Vagina (tissue), 2 donors: ENCODE data around the gene CCDC85C.

Experiments
- CTCF ChIP-seq, 3 experiments: fragments of 450-650 bp in 2 of 3; fragments of 200-600 bp in 1 of 3; sonication (generic) in 1 of 3; IDR thresholded peaks; one replicate each; pipeline ENCODE4 v1.5.1; 2017 to 2019; ENCODE audit warnings: antibody characterized with exemption in 3 of 3, mild to moderate bottlenecking in 2 of 3, moderate library complexity in 2 of 3
- POLR2A ChIP-seq, 2 donors: fragments of 450-650 bp; IDR thresholded peaks; one replicate each; pipeline ENCODE4 v1.6.1; 2017; ENCODE audit warnings: antibody characterized with exemption in 2 of 2, mild to moderate bottlenecking in 2 of 2, moderate library complexity in 2 of 2

- TF ChIP-seq POLR2A (IDR thresholded peaks at IDR 0.05) = no peak
- no peak for TF ChIP-seq CTCF (IDR thresholded peaks at IDR 0.05)
Observed at GRCh38 chr14:99633918-99634317, 29.9 kb upstream of the CCDC85C start.
